ENCODE measurements around the gene CDKL2.
"Not testable (repeated sequence)": the region's sequence is repeated elsewhere in the genome, so short reads cannot be mapped to it uniquely, and the experiment has no call there.

Gene CDKL2

DNA sequence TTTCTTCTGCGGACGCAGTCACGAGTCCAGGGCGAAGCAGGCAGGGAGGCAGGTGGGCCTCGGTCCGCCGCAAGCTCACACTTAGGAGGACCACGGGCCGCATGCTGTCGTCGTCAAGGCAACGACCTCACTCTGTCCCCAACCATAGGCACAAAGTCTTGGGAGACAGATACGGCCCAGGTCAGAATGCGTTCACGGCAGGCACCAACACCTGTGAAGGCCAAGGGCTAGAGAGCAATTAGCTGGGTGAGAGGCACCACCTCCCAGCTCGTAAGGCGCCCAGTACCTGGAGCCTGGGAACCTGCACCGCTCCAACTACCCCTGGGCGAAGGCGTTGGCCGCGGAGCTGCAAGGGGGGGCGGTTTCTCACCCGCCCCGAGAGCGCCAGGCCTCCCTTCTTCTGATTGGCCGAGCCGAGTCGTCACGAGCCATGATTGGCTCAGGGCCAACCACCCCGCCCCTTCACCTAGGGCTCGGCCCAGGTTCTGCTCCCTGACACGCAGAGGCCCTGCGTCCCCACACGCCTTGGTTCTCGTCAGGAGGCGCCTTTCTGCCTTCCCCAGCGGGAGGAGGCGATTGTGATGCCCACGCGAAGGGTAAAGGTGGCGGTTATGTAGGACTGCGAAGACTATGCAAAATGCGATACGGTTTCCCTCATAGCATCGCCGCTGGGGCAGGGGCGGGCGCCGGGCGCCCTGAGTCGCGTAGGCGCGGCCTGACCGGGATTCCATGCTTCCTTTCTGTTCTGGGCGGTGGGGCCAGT lies at the start of gene CDKL2:
CDKL2 (minus strand) TSS at position 355 of the 763 bp plus-strand sequence. CDS start 4,540 bp downstream, outside the sequence.
- DNase-seq, result peak; percentile 10 to 87 (median 62)

DNA sequence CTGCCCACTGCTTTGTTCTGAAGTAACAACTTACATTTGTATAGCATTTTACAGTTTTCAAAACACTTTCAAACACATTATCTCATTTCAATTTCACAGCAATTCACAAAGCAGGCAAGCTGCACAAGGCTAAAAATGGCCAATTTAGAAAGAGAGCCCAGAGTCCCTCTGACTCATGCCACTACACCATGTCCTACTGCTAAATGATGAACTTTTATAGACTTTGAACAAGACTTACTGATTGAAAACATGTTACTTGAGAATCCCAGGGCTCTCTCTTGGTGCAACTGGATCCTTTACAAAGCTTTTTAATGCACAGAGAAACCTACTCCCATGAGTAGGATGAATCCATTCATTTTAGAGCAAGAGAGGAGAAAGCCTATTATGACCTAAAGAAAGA lies 48.6 kb upstream of the CDKL2 start:
- no peak for DNase-seq

DNA sequence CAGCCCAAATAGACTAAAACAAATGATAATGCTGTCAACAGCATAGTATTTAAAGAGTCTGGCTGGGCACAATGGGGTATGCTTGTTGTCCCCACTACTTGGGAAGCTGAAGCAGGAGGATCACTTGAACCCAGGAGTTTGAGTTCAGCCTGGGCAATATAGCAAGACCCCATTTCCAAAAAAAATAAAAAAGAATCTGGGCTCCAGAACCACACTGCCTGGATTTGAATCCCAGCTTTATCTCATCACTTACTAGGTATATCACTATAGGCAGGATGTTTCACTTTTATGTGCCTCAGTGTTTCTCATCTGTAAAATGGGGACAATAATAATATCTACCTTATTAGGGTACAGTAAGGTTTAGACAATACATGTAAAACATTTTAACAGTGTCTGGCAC lies 48.1 kb upstream of the CDKL2 start:
- no peak for DNase-seq

DNA sequence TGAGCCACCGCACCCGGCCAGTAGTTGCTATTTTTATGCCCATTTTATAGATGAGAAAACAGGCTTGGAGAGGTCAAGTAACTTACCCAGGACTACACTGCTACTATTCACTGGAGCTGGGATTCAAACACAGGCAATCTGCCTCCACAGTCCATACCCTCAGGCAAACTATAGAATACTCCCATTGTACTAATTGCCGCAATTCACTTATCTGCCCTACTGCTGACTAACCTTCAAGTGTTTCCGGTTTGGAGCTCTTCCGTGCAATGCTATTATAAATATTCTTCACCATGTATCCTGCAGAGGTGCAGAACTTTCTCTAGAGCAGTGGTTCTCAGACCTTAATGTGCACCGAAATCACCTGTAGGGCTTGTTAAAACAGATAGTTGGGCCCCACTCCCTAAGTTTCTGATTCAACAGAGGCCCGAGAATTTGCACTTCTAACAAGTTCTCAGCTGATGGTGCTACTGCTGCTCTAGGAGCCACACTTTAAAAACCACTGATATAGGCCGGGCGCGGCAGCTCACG lies 44.7 kb upstream of the CDKL2 start:
- no peak for DNase-seq

DNA sequence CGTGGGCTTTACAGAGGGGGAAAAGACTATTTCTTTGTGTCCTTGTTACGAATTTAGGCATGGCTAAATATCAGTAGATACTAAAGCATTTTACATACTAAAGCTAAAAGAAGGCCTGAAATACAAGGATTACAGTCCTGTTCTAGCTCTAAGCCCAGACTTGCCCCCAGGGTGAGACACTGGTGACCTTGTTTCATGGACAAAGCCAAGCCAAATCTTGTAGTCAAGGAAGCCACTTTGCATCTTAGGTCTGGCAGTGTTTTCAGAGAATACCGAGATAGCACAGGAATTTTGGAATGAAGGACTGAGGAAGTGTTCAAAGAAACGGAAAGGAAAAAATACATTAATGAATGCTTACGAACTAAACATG lies 43.6 kb upstream of the CDKL2 start:
- no peak for DNase-seq

DNA sequence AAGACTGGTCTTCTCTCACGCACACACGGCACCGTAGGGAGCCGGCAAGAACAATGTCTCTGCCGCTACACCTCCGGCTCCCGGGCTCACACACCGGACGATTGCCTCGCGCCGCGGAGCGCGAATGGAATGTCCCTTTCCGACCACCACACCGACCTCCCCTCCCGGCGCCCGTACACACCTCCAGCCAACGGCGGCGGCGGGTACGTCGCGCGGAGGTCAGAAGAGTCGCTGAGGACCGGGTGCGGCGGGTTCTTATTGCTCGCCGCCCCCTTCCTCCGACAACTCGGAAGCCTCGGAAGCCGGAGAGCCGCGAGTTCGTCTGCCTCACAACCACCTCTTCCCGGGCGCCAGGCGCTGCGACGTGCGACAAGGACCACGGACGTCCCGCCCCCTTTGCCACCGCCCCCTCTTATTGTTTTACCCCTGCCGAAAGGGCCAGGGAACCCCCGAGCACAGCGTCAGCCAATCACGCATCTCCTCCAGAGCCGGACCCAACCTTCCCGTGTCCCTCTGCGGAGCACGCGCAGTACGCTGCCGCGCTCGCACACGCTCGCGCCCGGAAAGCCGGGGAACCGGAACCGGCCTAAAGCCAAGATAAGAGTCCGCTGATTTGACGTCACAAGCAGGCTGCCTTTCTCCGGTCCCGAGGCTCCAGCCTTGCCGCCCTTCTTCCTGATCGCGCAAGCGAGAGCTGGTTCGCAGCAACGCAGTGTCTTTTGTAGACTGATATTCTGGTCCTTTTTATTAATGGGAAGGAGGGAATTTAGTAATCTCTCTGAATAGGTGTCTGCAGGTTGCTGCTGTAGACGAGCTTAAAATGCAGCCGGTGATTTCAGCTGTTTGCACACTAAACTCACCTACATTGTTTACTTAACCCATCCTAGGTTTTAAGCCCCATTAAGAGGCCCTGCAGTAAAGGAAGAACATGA lies 43.0 kb upstream of the CDKL2 start, which contains the start of gene G3BP2:
G3BP2 (minus strand) TSS at position 385 of the 932 bp plus-strand sequence. CDS start 11,386 bp downstream, outside the sequence.
- DNase-seq, result peak; percentile 81 to 99 (median 97)

DNA sequence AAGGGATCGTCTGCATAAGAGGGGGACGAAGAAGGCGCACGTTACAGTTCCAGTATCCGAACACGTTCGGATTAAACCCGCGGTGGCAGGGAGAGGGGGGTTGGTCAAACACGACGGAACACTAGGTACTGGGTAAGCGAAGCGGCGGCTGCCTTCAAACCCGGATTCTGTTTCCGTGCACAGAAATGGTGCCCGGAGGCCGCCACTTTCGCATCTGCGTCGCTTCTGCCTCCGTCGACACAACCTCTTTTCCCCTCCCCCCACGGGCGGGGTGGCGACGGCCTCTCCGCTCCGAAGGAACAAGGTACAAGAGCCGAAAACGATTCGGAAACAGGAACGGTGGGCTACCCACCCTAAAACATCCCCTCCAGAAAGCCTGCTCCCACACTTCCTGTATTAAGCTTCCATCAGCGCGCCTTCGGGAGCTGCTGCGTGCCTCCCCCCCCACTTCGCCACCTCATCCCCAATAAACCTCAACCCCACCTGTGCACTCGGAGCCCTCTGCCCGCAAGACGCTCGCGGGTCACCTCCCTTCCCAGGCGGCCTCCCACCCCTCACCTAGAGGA lies 42.2 kb upstream of the CDKL2 start:
- peak in 48 of 56 donors; percentile 9 to 71 (median 46) for DNase-seq

GRCh38 chr4:75671802-75672421 lies 41.6 kb upstream of the CDKL2 start:
- no peak for DNase-seq

GRCh38 chr4:75668596-75668995 lies 38.3 kb upstream of the CDKL2 start:
- no peak for DNase-seq

- DNase-seq, result not testable (repeated sequence)
Observed at GRCh38 chr4:75667636-75668035, 37.3 kb upstream of the CDKL2 start.

- DNase-seq, result no peak
Observed at GRCh38 chr4:75666299-75666698, 36.0 kb upstream of the CDKL2 start.

DNA sequence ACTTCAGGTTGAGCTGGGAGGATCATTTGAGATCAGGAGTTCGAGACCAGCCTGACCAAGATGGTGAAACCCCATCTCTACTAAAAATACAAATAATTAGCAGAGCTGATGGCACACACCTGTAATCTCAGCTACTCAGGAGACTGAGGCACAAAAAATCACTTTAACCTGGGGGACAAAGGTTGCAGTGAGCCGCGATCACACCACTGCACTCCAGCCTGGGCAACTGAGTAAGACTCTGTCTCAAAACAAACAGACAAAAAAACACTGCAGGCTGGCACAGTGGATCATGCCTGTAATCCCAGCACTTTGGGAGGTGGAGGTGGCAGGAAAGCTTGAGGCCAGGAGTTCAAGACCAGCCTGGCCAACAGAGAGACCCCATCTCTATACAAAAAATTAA lies 34.3 kb upstream of the CDKL2 start:
- DNase-seq, result not testable (repeated sequence)

DNA sequence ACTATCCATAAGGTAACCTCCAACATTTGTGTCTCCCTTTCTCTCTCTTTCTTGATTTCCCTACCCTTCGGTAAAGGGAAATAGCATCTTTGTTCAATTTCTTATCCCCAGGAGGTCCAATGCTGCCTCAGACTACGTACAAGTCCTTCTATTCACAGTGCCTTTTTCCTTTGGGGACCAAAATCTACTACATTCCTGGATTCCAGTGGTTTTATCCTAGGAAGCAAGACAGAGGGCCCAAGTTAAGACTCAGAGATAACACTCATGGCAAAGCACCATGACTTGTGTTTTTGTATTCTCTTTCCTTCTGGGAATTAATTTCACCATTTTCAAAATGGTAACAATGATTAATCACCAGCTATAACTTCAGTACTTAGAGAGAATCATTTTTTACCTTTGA lies 32.3 kb upstream of the CDKL2 start:
- no peak for DNase-seq

- DNase-seq, result no peak
Observed at GRCh38 chr4:75660491-75660890, 30.2 kb upstream of the CDKL2 start.

GRCh38 chr4:75659512-75660031 lies 29.2 kb upstream of the CDKL2 start:
- no peak for DNase-seq

DNA sequence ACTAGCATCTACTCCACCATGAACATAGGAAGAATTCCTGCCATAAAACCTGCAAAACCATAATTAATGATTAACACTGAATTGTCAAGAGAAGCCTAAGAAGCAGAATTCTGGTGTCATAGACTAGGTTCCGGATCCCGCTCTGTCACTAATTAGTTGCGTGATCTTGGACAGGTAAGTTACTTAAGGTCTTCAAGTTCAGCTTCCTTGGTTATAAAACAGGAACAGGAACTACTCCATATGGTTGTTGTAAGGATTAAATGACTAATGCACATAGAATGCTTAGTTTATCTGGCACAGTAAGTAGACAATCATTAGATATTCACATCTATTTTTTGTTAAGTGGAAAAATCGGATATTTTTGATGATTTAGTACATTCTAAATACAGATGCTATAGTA lies 28.5 kb upstream of the CDKL2 start:
- DNase-seq, result no peak

- DNase-seq, result no peak
Observed at GRCh38 chr4:75655562-75655961, 25.2 kb upstream of the CDKL2 start.

DNA sequence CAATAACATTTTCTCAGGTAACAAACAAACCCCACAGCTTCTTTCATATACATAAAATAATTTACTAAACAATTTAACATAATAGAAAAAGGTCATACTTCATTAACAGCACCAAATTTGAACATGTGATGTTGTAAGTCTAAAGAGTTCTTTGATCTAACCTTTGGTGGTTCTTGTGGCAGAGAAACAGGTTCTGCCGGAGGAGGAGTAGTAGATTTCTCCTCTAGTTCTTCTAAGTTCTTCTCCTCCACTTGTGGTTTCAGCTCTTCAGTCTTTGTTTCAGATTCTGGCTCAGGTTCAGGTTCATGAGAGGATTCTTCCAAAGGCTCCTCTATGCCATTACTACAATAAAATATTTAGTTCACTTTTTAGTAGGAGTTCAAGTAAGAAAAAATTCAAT lies 24.6 kb upstream of the CDKL2 start:
- DNase-seq, result no peak

GRCh38 chr4:75653845-75654503 lies 23.6 kb upstream of the CDKL2 start:
- DNase-seq, result no peak

GRCh38 chr4:75644095-75644494 lies 13.8 kb upstream of the CDKL2 start:
- no peak for DNase-seq

Data from amygdala (tissue), 56 donors.